Upper lobe of left lung (tissue), 4 donors: ENCODE measurements around the gene TRIP13.
"Not testable (repeated sequence)": the region's sequence is repeated elsewhere in the genome, so short reads cannot be mapped to it uniquely, and the experiment has no call there.

Experiments used
- CTCF ChIP-seq, 6 experiments: fragments of 450-650 bp in 4 of 6; fragments of 200-600 bp in 2 of 6; sonication (generic) in 2 of 6; IDR thresholded peaks; one replicate each; pipeline ENCODE4 v1.5.1; 2016 to 2019; ENCODE audit warnings: antibody characterized with exemption in 6 of 6
- EP300 ChIP-seq, 4 donors: sonication (generic); formaldehyde crosslinking; IDR thresholded peaks; one replicate each; pipeline ENCODE4 v1.5.1; 2017; ENCODE audit warnings: antibody characterized with exemption in 4 of 4, control low read depth in 2 of 4
- POLR2A ChIP-seq, 4 donors: fragments of 450-650 bp; IDR thresholded peaks; one replicate each; pipeline ENCODE4 v1.5.1; 2016 to 2017; ENCODE audit warnings: antibody characterized with exemption in 4 of 4, mild to moderate bottlenecking in 2 of 4
- POLR2AphosphoS5 ChIP-seq, 2 donors: sonication (generic); formaldehyde crosslinking; IDR thresholded peaks; one replicate each; pipeline ENCODE4 v1.5.1; 2017; ENCODE audit warnings: antibody characterized with exemption in 2 of 2

- TF ChIP-seq CTCF, EP300, POLR2A, POLR2AphosphoS5 (IDR thresholded peaks at IDR 0.05): not testable (repeated sequence)
Measured at GRCh38 chr5:845676-846601, 46.7 kb upstream of the TRIP13 start.
